ENCODE data around the gene NUP62CL. TPM values are rescaled to one million over a fixed set of nuclear protein-coding genes. Genes with fewer than 3 reads are reported as not detected.
A peak's percentile ranks its signal among the peaks of the same experiment; 100 is the strongest.

The NUP62CL gene
- total RNA-seq, 1 donor from 2014 or later, result 0.52 TPM

DNA sequence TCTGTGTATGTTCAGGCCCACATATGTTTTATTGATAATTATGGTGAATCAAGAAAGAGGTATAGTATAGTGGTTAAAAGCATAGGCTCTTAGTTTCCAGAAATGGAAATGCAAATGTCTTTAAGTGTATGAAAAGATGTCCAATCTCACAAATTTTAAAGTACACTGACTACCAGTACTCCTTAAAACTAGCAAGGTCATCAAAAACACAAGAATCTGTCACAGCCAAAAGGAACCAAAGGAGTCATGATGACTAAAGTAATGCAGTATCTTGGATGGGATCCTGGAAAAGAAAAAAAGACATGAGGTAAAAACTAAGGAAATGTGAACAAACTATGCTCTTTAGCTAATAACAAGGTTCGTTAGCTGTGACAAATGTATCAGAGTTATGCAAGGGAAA lies 87.0 kb downstream of the NUP62CL start:
- Histone ChIP-seq H3K27ac (ENCODE audit: low read depth, low read length) (no peak overlapping the region), H3K4me1 (ENCODE audit: insufficient read depth, low read length) (peaks cover 5% of the 10 kb centered on the region), H3K79me2 (ENCODE audit: insufficient read depth, low read length) (peaks cover 20% of the 10 kb centered on the region), H3K9me3 (ENCODE audit: insufficient read depth, low read depth, low read length) (no peaks in the 10 kb centered on the region), H3K36me3 (ENCODE audit: insufficient read depth, low read length) (peaks cover 4% of the 10 kb centered on the region), H3K4me3 (ENCODE audit: insufficient read depth, low read depth, low read length) (no peak overlapping the region), H3K4me2 (ENCODE audit: low read length) (peak overlapping the region; percentile 86), H4K20me1 (ENCODE audit: insufficient read depth, low read length) (no peaks in the 10 kb centered on the region), H2AFZ (ENCODE audit: low read depth, low read length) (peak overlapping the region; percentile 89), H3K9ac (ENCODE audit: low read length) (no peak overlapping the region), H3K27me3 (ENCODE audit: insufficient read depth, low read length) (no peaks in the 10 kb centered on the region)
- no peaks in the 10 kb centered on the region for H3K27me3 Mint-ChIP-seq (ENCODE audit: low read depth, unreplicated experiment)
- no peaks in the 10 kb centered on the region for H3K36me3 Mint-ChIP-seq (ENCODE audit: low read depth, unreplicated experiment)
- FAIRE-seq (peak; percentile 92), DNase-seq (ENCODE audit: low read depth) (no peak)
- TF ChIP-seq, protein P1, sequence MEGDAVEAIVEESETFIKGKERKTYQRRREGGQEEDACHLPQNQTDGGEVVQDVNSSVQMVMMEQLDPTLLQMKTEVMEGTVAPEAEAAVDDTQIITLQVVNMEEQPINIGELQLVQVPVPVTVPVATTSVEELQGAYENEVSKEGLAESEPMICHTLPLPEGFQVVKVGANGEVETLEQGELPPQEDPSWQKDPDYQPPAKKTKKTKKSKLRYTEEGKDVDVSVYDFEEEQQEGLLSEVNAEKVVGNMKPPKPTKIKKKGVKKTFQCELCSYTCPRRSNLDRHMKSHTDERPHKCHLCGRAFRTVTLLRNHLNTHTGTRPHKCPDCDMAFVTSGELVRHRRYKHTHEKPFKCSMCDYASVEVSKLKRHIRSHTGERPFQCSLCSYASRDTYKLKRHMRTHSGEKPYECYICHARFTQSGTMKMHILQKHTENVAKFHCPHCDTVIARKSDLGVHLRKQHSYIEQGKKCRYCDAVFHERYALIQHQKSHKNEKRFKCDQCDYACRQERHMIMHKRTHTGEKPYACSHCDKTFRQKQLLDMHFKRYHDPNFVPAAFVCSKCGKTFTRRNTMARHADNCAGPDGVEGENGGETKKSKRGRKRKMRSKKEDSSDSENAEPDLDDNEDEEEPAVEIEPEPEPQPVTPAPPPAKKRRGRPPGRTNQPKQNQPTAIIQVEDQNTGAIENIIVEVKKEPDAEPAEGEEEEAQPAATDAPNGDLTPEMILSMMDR (IDR thresholded peaks at IDR 0.05; ENCODE audit: insufficient read depth, low read depth, low read length), result no peak
- no peak for TF ChIP-seq EZH2 (IDR thresholded peaks at IDR 0.05; ENCODE audit: insufficient read depth, low read length)
- H3K4me1 Mint-ChIP-seq (ENCODE audit: low read depth, unreplicated experiment), result peaks cover 7% of the 10 kb centered on the region
- peak overlapping the region; percentile 99 for H3K4me3 Mint-ChIP-seq (ENCODE audit: unreplicated experiment)
- H3K27ac Mint-ChIP-seq (ENCODE audit: unreplicated experiment), result no peak overlapping the region
- H3K9me3 Mint-ChIP-seq (ENCODE audit: unreplicated experiment), result no peaks in the 10 kb centered on the region

DNA sequence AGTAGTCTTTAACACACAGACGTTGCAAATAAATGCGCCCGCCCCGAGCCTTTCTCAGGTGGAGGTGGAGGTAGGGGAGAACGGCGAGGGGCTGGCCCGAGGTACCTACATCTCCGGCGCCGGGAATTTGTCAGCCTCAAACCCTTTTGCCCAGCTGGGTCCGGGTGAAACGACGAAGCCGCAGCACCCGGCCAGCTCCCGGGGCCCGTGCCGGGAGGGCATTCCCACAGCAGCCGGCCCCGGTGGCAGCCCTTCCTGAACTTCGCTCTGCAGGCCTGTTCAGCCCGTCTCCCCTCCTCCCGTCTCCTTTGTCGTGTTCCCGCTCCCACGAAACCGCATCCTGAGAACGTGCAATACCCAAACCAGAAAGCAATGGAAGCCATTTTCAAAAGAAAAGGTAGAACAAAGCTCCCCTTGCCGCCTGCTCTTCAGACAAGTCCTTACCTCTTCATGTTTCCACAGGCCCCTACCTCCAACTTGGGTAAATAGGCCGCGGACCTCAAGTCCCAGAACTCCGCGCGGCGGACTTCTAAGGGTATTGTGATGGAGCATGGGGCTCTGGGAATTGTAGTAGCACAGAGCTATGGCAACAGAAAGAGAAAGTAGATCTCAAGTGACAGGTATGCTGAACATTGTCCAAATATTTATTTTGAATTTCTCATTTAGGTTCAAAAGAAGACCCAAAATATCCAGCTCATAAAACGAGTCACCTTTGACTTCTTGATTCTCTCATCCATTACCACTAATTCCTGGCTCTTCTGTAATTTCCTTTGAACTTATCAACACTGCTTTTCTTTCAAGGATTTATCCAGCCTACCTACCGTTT lies 87.7 kb downstream of the NUP62CL start, which contains the start of gene RBM41:
Gene RBM41 (minus strand): TSS at position 501 of the 826 bp plus-strand sequence. CDS start 49 bp downstream, at position 452.
- Mint-ChIP-seq H3K27ac (ENCODE audit: unreplicated experiment) (peak within 1 kb of the TSS; percentile 96), H3K9me3 (ENCODE audit: unreplicated experiment) (no peaks in the 10 kb centered on the region), H3K27me3 (ENCODE audit: low read depth, unreplicated experiment) (no peaks in the 10 kb centered on the region), H3K36me3 (ENCODE audit: low read depth, unreplicated experiment) (no peaks in the 10 kb centered on the region), H3K4me3 (ENCODE audit: unreplicated experiment) (peak within 1 kb of the TSS; percentile 99), H3K4me1 (ENCODE audit: low read depth, unreplicated experiment) (peaks cover 7% of the 10 kb centered on the region)
- Histone ChIP-seq H3K4me2 (ENCODE audit: low read length) (peak within 1 kb of the TSS; percentile 86), H3K9me3 (ENCODE audit: insufficient read depth, low read depth, low read length) (no peaks in the 10 kb centered on the region), H3K79me2 (ENCODE audit: insufficient read depth, low read length) (peaks cover 20% of the 10 kb centered on the region), H3K4me1 (ENCODE audit: insufficient read depth, low read length) (peaks cover 5% of the 10 kb centered on the region), H3K36me3 (ENCODE audit: insufficient read depth, low read length) (peaks cover 6% of the 10 kb centered on the region), H4K20me1 (ENCODE audit: insufficient read depth, low read length) (no peaks in the 10 kb centered on the region), H3K27me3 (ENCODE audit: insufficient read depth, low read length) (no peaks in the 10 kb centered on the region), H3K27ac (ENCODE audit: low read depth, low read length) (peak within 1 kb of the TSS; percentile 78), H2AFZ (ENCODE audit: low read depth, low read length) (peak within 1 kb of the TSS; percentile 89), H3K9ac (ENCODE audit: low read length) (peak within 1 kb of the TSS; percentile 91), H3K4me3 (ENCODE audit: insufficient read depth, low read depth, low read length) (peak within 1 kb of the TSS; percentile 78)
- FAIRE-seq (peak; percentile 87), DNase-seq (ENCODE audit: low read depth) (peak; percentile 71)
- TF ChIP-seq, protein P1 (IDR thresholded peaks at IDR 0.05; ENCODE audit: insufficient read depth, low read depth, low read length), result no peak
- TF ChIP-seq EZH2 (IDR thresholded peaks at IDR 0.05; ENCODE audit: insufficient read depth, low read length), result no peak

DNA sequence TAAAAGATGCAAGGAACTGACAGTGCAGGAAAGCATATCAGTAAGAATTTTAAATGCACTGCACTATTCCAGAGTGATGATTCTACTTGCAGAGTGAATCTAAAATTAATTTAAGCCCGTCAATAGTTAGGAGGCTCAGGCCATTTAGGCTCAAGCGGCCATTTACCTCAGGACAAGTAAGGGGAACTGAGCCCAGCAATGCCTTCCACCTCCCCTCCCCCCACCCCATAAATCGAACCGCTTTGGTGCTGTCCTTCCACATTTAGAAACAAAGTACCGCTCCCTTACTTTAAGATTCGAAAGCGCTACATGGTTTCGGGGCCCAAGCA lies 88.3 kb downstream of the NUP62CL start:
- Histone ChIP-seq H3K27ac (ENCODE audit: low read depth, low read length) (peak overlapping the region; percentile 78), H3K4me2 (ENCODE audit: low read length) (peak overlapping the region; percentile 86), H3K27me3 (ENCODE audit: insufficient read depth, low read length) (no peaks in the 10 kb centered on the region), H3K4me1 (ENCODE audit: insufficient read depth, low read length) (peaks cover 5% of the 10 kb centered on the region), H2AFZ (ENCODE audit: low read depth, low read length) (peak overlapping the region; percentile 89), H3K9ac (ENCODE audit: low read length) (peak overlapping the region; percentile 91), H3K36me3 (ENCODE audit: insufficient read depth, low read length) (peaks cover 6% of the 10 kb centered on the region), H4K20me1 (ENCODE audit: insufficient read depth, low read length) (no peaks in the 10 kb centered on the region), H3K4me3 (ENCODE audit: insufficient read depth, low read depth, low read length) (peak overlapping the region; percentile 78), H3K9me3 (ENCODE audit: insufficient read depth, low read depth, low read length) (no peaks in the 10 kb centered on the region), H3K79me2 (ENCODE audit: insufficient read depth, low read length) (peaks cover 20% of the 10 kb centered on the region)
- Mint-ChIP-seq H3K9me3 (ENCODE audit: unreplicated experiment) (no peaks in the 10 kb centered on the region), H3K4me3 (ENCODE audit: unreplicated experiment) (peak overlapping the region; percentile 99), H3K36me3 (ENCODE audit: low read depth, unreplicated experiment) (no peaks in the 10 kb centered on the region), H3K27ac (ENCODE audit: unreplicated experiment) (no peak overlapping the region), H3K4me1 (ENCODE audit: low read depth, unreplicated experiment) (peaks cover 7% of the 10 kb centered on the region), H3K27me3 (ENCODE audit: low read depth, unreplicated experiment) (no peaks in the 10 kb centered on the region)
- DNase-seq (ENCODE audit: low read depth), result no peak
- TF ChIP-seq EZH2 (IDR thresholded peaks at IDR 0.05; ENCODE audit: insufficient read depth, low read length), result no peak
- TF ChIP-seq, protein P1 (IDR thresholded peaks at IDR 0.05; ENCODE audit: insufficient read depth, low read depth, low read length), result no peak
- FAIRE-seq, result no peak

Measured in astrocyte (in vitro differentiated cells and primary cell).